Keratinocyte (primary cell): ENCODE data around the gene DAPK2. TPM values are rescaled to one million over a fixed set of nuclear protein-coding genes. Genes with fewer than 3 reads are reported as not detected.

Source experiments
- DNase-seq: peaks from one replicate; pipeline ENCODE4 v3.0.0-alpha.2; 2011; ENCODE audit warnings: low read depth, missing footprints, low spot score
- FAIRE-seq: peaks from 2 replicates; lab custom pipeline; 2011; peaks lifted over from hg19 to GRCh38; lab: Jason Lieb, UNC
- H2AFZ ChIP-seq: 2 replicates; pipeline ENCODE4 v1.6.0; 2012; ENCODE audit warnings: low read length, control low read depth, inconsistent platforms; ENCODE audit not compliant: control insufficient read depth
- H3K27ac ChIP-seq: 2 replicates; pipeline ENCODE4 v1.5.1; 2011; ENCODE audit warnings: low read length; ENCODE audit not compliant: control insufficient read depth, insufficient read depth
- H3K27me3 ChIP-seq: 3 replicates; pipeline ENCODE4 v1.6.0; 2011; ENCODE audit warnings: low read length; ENCODE audit not compliant: control insufficient read depth, insufficient read depth; ENCODE audit errors: extremely low read depth
- H3K36me3 ChIP-seq, 2 experiments: 2 replicates in 1 of 2; 3 replicates in 1 of 2; pipeline ENCODE4 v1.5.1; 2011; ENCODE audit warnings: low read length in 2 of 2, mild to moderate bottlenecking in 1 of 2; ENCODE audit not compliant: control insufficient read depth in 2 of 2, insufficient read depth in 2 of 2; ENCODE audit errors: extremely low read depth in 1 of 2
- H3K4me1 ChIP-seq: 3 replicates; pipeline ENCODE4 v1.5.1; 2011; ENCODE audit warnings: low read length; ENCODE audit not compliant: control insufficient read depth, insufficient read depth; ENCODE audit errors: extremely low read depth
- H3K4me2 ChIP-seq: 3 replicates; pipeline ENCODE4 v1.6.0; 2011; ENCODE audit warnings: low read depth, low read length; ENCODE audit not compliant: control insufficient read depth, insufficient read depth; ENCODE audit errors: extremely low read depth
- H3K4me3 ChIP-seq, 3 experiments: fragments of 200-600 bp in 1 of 3; sonication (generic) in 1 of 3; 2 replicates in 2 of 3; 3 replicates in 1 of 3; pipeline ENCODE4 v1.5.1; 2011 to 2016; ENCODE audit warnings: low read length in 3 of 3, mild to moderate bottlenecking in 3 of 3, control low read depth in 2 of 3, inconsistent platforms in 1 of 3, low read depth in 1 of 3, mixed read lengths in 1 of 3, mixed run types in 1 of 3, moderate library complexity in 1 of 3; ENCODE audit not compliant: control insufficient read depth in 2 of 3, insufficient read depth in 2 of 3; ENCODE audit errors: extremely low read depth in 1 of 3
- H3K79me2 ChIP-seq: 2 replicates; pipeline ENCODE4 v1.6.0; 2012; ENCODE audit warnings: low read length; ENCODE audit not compliant: control insufficient read depth, insufficient read depth
- H3K9ac ChIP-seq: 3 replicates; pipeline ENCODE4 v1.6.0; 2011; ENCODE audit warnings: low read length; ENCODE audit not compliant: control insufficient read depth, insufficient read depth; ENCODE audit errors: extremely low read depth
- H3K9me1 ChIP-seq: 3 replicates; pipeline ENCODE4 v1.6.0; 2011; ENCODE audit warnings: low read length; ENCODE audit not compliant: control insufficient read depth, insufficient read depth; ENCODE audit errors: extremely low read depth
- H3K9me3 ChIP-seq: 2 replicates; pipeline ENCODE4 v1.5.1; 2012; ENCODE audit warnings: low read depth, low read length; ENCODE audit not compliant: control insufficient read depth
- H4K20me1 ChIP-seq: 3 replicates; pipeline ENCODE4 v1.6.0; 2011; ENCODE audit warnings: low read length; ENCODE audit not compliant: control insufficient read depth, insufficient read depth; ENCODE audit errors: extremely low read depth
- CTCF ChIP-seq, 3 experiments: IDR thresholded peaks in 1 of 3; conservative IDR thresholded peaks in 1 of 3; optimal IDR thresholded peaks in 1 of 3; 2 replicates in 2 of 3; 3 replicates in 1 of 3; pipeline versions ENCODE3 to v1.5.1; 2011; ENCODE audit warnings: low read length in 3 of 3, mild to moderate bottlenecking in 3 of 3, moderate library complexity in 2 of 3, control low read depth in 1 of 3, inconsistent platforms in 1 of 3; ENCODE audit not compliant: insufficient read depth in 2 of 3; ENCODE audit errors: extremely low read depth in 1 of 3
- EZH2 ChIP-seq: IDR thresholded peaks from one replicate; pipeline ENCODE4 v1.6.1; 2012; ENCODE audit warnings: inconsistent platforms, mild to moderate bottlenecking, low read length, moderate library complexity
- dilution Hi-C: fragments of 300-500 bp; cut with MboI; formaldehyde crosslinking; loops from one replicate; pipeline ENCODE4 v1.7.0; 2020; ENCODE audit warnings: low sequenced_read_pairs; ENCODE audit not compliant: extremely low pct_ligation_motif_present
- polyA plus RNA-seq, 5 experiments: library from polyadenylated mRNA; depleted of rRNA in 3 of 5; stranded (reverse) in 3 of 5; stranded (forward) in 1 of 5; unstranded in 1 of 5; fragments of >200 nt; gene quantifications; 1 replicate in 1 of 5; 2 replicates in 3 of 5; 3 replicates in 1 of 5; pipeline versions ENCODE4 v1.2.1 to v1.2.3, GENCODE V29; 2011 to 2012; ENCODE audit warnings: missing spikeins in 2 of 5, low read depth in 1 of 5, low replicate concordance in 1 of 5

Gene DAPK2
- polyA plus RNA-seq, 1 donor (not counting 4 experiments of a cell fraction or from before 2014, with no cell fraction given) = 1.4 TPM

- no peaks in the 10 kb centered on the region for H3K9me1 ChIP-seq
- FAIRE-seq = no peak
- no peak overlapping the region for H3K4me3 ChIP-seq
- no peak overlapping the region for H2AFZ ChIP-seq
- H3K27ac ChIP-seq = no peak overlapping the region
- no peaks in the 10 kb centered on the region for H3K36me3 ChIP-seq
- dilution Hi-C loops = no loop called here
- no peak overlapping the region for H3K9ac ChIP-seq
- DNase-seq = no peak
- no peaks in the 10 kb centered on the region for H3K79me2 ChIP-seq
- TF ChIP-seq EZH2 = no peak
- TF ChIP-seq CTCF (optimal IDR thresholded peaks at IDR 0.05 in 1 of 3, IDR thresholded peaks at IDR 0.05 in 1 of 3, conservative IDR thresholded peaks at IDR 0.05 in 1 of 3; ENCODE audit: extremely low read depth in 1 of 3, insufficient read depth in 2 of 3, low read length in 3 of 3) = no peak
- H3K4me2 ChIP-seq = no peak overlapping the region
- no peaks in the 10 kb centered on the region for H4K20me1 ChIP-seq
- H3K9me3 ChIP-seq = no peaks in the 10 kb centered on the region
- H3K4me1 ChIP-seq = no peaks in the 10 kb centered on the region
- no peaks in the 10 kb centered on the region for H3K27me3 ChIP-seq
Measured at GRCh38 chr15:63890617-63891016, 155.7 kb downstream of the DAPK2 start.

- Histone ChIP-seq H3K9ac (no peak overlapping the region), H3K36me3 (no peaks in the 10 kb centered on the region), H3K4me2 (no peak overlapping the region), H3K27me3 (no peaks in the 10 kb centered on the region), H3K4me3 (no peak overlapping the region), H3K4me1 (no peaks in the 10 kb centered on the region), H4K20me1 (no peaks in the 10 kb centered on the region), H3K79me2 (no peaks in the 10 kb centered on the region), H3K9me1 (no peaks in the 10 kb centered on the region), H3K9me3 (no peaks in the 10 kb centered on the region), H2AFZ (no peak overlapping the region), H3K27ac (no peak overlapping the region)
- no peak for TF ChIP-seq CTCF (optimal IDR thresholded peaks at IDR 0.05 in 1 of 3, IDR thresholded peaks at IDR 0.05 in 1 of 3, conservative IDR thresholded peaks at IDR 0.05 in 1 of 3; ENCODE audit: extremely low read depth in 1 of 3, insufficient read depth in 2 of 3, low read length in 3 of 3)
- FAIRE-seq (no peak), DNase-seq (no peak)
- dilution Hi-C loops = no loop called here
Measured at GRCh38 chr15:63889831-63890230, 156.5 kb downstream of the DAPK2 start.
